ENCODE data around the gene CLEC17A.

DNA sequence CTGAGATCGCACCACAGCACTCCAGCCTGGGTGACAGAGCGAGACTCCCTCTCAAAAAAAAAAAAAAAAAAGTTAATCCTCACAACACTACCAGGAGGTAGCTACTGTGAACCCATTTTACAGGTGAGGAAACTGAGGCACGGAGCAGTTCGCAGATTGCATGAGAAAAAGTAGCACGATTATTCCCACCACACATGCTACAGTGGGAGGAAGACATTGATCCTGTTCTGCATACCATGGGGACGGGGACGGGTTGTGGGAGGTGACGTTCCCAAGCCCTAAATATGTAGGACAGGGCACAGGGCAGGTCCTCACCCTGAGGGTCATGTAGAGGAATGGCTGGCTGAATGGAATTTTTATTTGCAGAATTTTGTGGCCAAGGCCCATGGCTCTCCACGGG is 23.7 kb downstream of the CLEC17A start:
- TF ChIP-seq, protein P1, sequence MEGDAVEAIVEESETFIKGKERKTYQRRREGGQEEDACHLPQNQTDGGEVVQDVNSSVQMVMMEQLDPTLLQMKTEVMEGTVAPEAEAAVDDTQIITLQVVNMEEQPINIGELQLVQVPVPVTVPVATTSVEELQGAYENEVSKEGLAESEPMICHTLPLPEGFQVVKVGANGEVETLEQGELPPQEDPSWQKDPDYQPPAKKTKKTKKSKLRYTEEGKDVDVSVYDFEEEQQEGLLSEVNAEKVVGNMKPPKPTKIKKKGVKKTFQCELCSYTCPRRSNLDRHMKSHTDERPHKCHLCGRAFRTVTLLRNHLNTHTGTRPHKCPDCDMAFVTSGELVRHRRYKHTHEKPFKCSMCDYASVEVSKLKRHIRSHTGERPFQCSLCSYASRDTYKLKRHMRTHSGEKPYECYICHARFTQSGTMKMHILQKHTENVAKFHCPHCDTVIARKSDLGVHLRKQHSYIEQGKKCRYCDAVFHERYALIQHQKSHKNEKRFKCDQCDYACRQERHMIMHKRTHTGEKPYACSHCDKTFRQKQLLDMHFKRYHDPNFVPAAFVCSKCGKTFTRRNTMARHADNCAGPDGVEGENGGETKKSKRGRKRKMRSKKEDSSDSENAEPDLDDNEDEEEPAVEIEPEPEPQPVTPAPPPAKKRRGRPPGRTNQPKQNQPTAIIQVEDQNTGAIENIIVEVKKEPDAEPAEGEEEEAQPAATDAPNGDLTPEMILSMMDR (tag by site-specific recombination; IDR thresholded peaks at IDR 0.05), result no peak
- no peak for TF ChIP-seq ZFP3 (tag by site-specific recombination; IDR thresholded peaks at IDR 0.05; ENCODE audit: low read depth)
- TF ChIP-seq ZNF777 (tag by site-specific recombination; IDR thresholded peaks at IDR 0.05; ENCODE audit: borderline replicate concordance), result no peak
- TF ChIP-seq ZBTB17 (tag by site-specific recombination; IDR thresholded peaks at IDR 0.05), result no peak
- TF ChIP-seq ZNF768 (tag by site-specific recombination; IDR thresholded peaks at IDR 0.05), result no peak
- no peak for TF ChIP-seq PRDM1 (tag by site-specific recombination; IDR thresholded peaks at IDR 0.05)
- no peak for TF ChIP-seq BCL11B (tag by site-specific recombination; IDR thresholded peaks at IDR 0.05; ENCODE audit: low read depth)
- TF ChIP-seq ZNF707 (tag by site-specific recombination; IDR thresholded peaks at IDR 0.05), result no peak
- TF ChIP-seq ZNF266 (tag by site-specific recombination; IDR thresholded peaks at IDR 0.05; ENCODE audit: low read depth), result no peak
- TF ChIP-seq, protein P2, sequence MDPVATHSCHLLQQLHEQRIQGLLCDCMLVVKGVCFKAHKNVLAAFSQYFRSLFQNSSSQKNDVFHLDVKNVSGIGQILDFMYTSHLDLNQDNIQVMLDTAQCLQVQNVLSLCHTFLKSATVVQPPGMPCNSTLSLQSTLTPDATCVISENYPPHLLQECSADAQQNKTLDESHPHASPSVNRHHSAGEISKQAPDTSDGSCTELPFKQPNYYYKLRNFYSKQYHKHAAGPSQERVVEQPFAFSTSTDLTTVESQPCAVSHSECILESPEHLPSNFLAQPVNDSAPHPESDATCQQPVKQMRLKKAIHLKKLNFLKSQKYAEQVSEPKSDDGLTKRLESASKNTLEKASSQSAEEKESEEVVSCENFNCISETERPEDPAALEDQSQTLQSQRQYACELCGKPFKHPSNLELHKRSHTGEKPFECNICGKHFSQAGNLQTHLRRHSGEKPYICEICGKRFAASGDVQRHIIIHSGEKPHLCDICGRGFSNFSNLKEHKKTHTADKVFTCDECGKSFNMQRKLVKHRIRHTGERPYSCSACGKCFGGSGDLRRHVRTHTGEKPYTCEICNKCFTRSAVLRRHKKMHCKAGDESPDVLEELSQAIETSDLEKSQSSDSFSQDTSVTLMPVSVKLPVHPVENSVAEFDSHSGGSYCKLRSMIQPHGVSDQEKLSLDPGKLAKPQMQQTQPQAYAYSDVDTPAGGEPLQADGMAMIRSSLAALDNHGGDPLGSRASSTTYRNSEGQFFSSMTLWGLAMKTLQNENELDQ (tag by site-specific recombination; IDR thresholded peaks at IDR 0.05; ENCODE audit: low read depth), result no peak
- TF ChIP-seq BCL11A (tag by site-specific recombination; IDR thresholded peaks at IDR 0.05; ENCODE audit: low read depth), result no peak
- TF ChIP-seq, protein P3, sequence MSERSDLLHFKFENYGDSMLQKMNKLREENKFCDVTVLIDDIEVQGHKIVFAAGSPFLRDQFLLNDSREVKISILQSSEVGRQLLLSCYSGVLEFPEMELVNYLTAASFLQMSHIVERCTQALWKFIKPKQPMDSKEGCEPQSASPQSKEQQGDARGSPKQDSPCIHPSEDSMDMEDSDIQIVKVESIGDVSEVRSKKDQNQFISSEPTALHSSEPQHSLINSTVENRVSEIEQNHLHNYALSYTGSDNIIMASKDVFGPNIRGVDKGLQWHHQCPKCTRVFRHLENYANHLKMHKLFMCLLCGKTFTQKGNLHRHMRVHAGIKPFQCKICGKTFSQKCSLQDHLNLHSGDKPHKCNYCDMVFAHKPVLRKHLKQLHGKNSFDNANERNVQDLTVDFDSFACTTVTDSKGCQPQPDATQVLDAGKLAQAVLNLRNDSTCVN (tag by site-specific recombination; optimal IDR thresholded peaks at IDR 0.05), result no peak
